Stimulated activated naive CD8-positive, alpha-beta T cell treated with anti-CD3 and anti-CD28 coated beads, Interleukin-15, Interleukin-2, amounts not matched to agents 100 U/mL and 50 U/mL, for 24 hours (primary cell): ENCODE measurements around the gene PHF21A.

ENCODE experiments used
- ATAC-seq: fragments of 150-1000 bp; cut with Tn5 transposase; one replicate; pipeline ENCODE4 v1.10.0; 2021
- DNase-seq: peaks from one replicate; pipeline ENCODE4 v3.0.0; 2021

The PHF21A gene

GRCh38 chr11:45933846-45934579, 187.2 kb downstream of the PHF21A start:
- no peak for ATAC-seq
- no peak for DNase-seq

GRCh38 chr11:45933131-45933831, 188.0 kb downstream of the PHF21A start:
- ATAC-seq (no peak), DNase-seq (no peak)

GRCh38 chr11:45932217-45932616, 189.0 kb downstream of the PHF21A start:
- ATAC-seq: no peak
- no peak for DNase-seq

GRCh38 chr11:45931739-45932138, 189.5 kb downstream of the PHF21A start:
- DNase-seq: no peak

GRCh38 chr11:45930951-45931570, 190.2 kb downstream of the PHF21A start:
- no peak for ATAC-seq
- peak; percentile 2 for DNase-seq

More at GRCh38 chr11:45931739-45932138, 189.5 kb downstream of the PHF21A start:
- ATAC-seq: no peak

- DNase-seq: peak; percentile 30
- peak; percentile 33 for ATAC-seq
Observed at GRCh38 chr11:45930031-45930794, 191.0 kb downstream of the PHF21A start.

- ATAC-seq (no peak), DNase-seq (peak; percentile 6)
Observed at GRCh38 chr11:45929486-45930030, 191.7 kb downstream of the PHF21A start.

- ATAC-seq (no peak), DNase-seq (no peak)
Observed at GRCh38 chr11:45928535-45929215, 192.6 kb downstream of the PHF21A start.

- ATAC-seq (no peak), DNase-seq (peak; percentile 5)
Observed at GRCh38 chr11:45927684-45928413, 193.4 kb downstream of the PHF21A start.

GRCh38 chr11:45927332-45927683, 193.9 kb downstream of the PHF21A start:
- peak; percentile 3 for DNase-seq
- ATAC-seq: no peak

GRCh38 chr11:45926536-45927331, 194.5 kb downstream of the PHF21A start:
- no peak for ATAC-seq
- peak; percentile 2 for DNase-seq

- ATAC-seq (no peak), DNase-seq (peak; percentile 2)
Observed at GRCh38 chr11:45926001-45926401, 195.3 kb downstream of the PHF21A start.

- DNase-seq: no peak
- no peak for ATAC-seq
Observed at GRCh38 chr11:45925550-45925949, 195.7 kb downstream of the PHF21A start.

- no peak for DNase-seq
- no peak for ATAC-seq
Observed at GRCh38 chr11:45924927-45925326, 196.3 kb downstream of the PHF21A start.

- ATAC-seq: no peak
- DNase-seq: no peak
Observed at GRCh38 chr11:45924036-45924915, 197.0 kb downstream of the PHF21A start.

- DNase-seq (no peak), ATAC-seq (no peak)
Observed at GRCh38 chr11:45922425-45923082, 198.7 kb downstream of the PHF21A start, which contains the start of gene LARGE2. Gene LARGE2, plus strand, starts transcription at chr11:45922656. Its CDS starts 227 bp downstream, at chr11:45922883.

GRCh38 chr11:45921561-45922424, 199.5 kb downstream of the PHF21A start:
- DNase-seq: no peak
- ATAC-seq: no peak
